Fibroblast of lung (primary cell): ENCODE data around the gene KCNG2. TPM values are rescaled to one million over a fixed set of nuclear protein-coding genes. Genes with fewer than 3 reads are reported as not detected.

Source experiments
- DNase-seq, 2 donors: peaks; one replicate each; pipeline versions ENCODE4 v3.0.0 to v3.0.0-alpha.2; 2010; ENCODE audit warnings: low read depth in 2 of 2
- H2AFZ ChIP-seq: 2 replicates; pipeline ENCODE4 v1.5.1; 2012; ENCODE audit warnings: low read length, control low read depth, inconsistent platforms
- H3K27ac ChIP-seq: 2 replicates; pipeline ENCODE4 v1.5.1; 2011; ENCODE audit warnings: low read length, control low read depth; ENCODE audit not compliant: insufficient read depth
- H3K27me3 ChIP-seq: 2 replicates; pipeline ENCODE4 v1.5.1; 2011; ENCODE audit warnings: mild to moderate bottlenecking, low read length; ENCODE audit not compliant: control insufficient read depth, insufficient read depth
- H3K36me3 ChIP-seq: 2 replicates; pipeline ENCODE4 v1.5.1; 2011; ENCODE audit warnings: low read length; ENCODE audit not compliant: control insufficient read depth, insufficient read depth
- H3K4me1 ChIP-seq: 2 replicates; pipeline ENCODE4 v1.5.1; 2011; ENCODE audit warnings: low read length; ENCODE audit not compliant: control insufficient read depth, insufficient read depth; ENCODE audit errors: extremely low read depth
- H3K4me2 ChIP-seq: 2 replicates; pipeline ENCODE4 v1.5.1; 2011; ENCODE audit warnings: low read length, control low read depth; ENCODE audit not compliant: insufficient read depth; ENCODE audit errors: extremely low read depth
- H3K4me3 ChIP-seq, 4 experiments: fragments of 200-600 bp in 1 of 4; sonication (generic) in 1 of 4; replicated peaks in 1 of 4; 2 replicates each; pipeline ENCODE4 v1.5.1; 2011 to 2016; ENCODE audit warnings: low read length in 4 of 4, low read depth in 3 of 4, mild to moderate bottlenecking in 3 of 4, control low read depth in 2 of 4, inconsistent platforms in 1 of 4, mixed read lengths in 1 of 4; ENCODE audit not compliant: insufficient read depth in 1 of 4; ENCODE audit errors: control extremely low read depth in 1 of 4
- H3K79me2 ChIP-seq: 2 replicates; pipeline ENCODE4 v1.5.1; 2012; ENCODE audit warnings: mild to moderate bottlenecking, low read length, inconsistent platforms; ENCODE audit not compliant: control insufficient read depth, insufficient read depth
- H3K9ac ChIP-seq: 2 replicates; pipeline ENCODE4 v1.5.1; 2011; ENCODE audit warnings: mild to moderate bottlenecking, low read length, control low read depth; ENCODE audit not compliant: insufficient read depth
- H3K9me3 ChIP-seq: 2 replicates; pipeline ENCODE4 v1.5.1; 2012; ENCODE audit warnings: low read depth, low read length; ENCODE audit not compliant: control insufficient read depth, insufficient read depth
- H4K20me1 ChIP-seq: 2 replicates; pipeline ENCODE4 v1.5.1; 2011; ENCODE audit warnings: low read length; ENCODE audit not compliant: control insufficient read depth, insufficient read depth; ENCODE audit errors: extremely low read depth
- EZH2 ChIP-seq: IDR thresholded peaks from 2 replicates; pipeline ENCODE4 v1.5.1; 2012; ENCODE audit warnings: low read length, control low read depth, mild to moderate bottlenecking; ENCODE audit errors: missing control alignments
- polyA plus RNA-seq, 2 donors: library from polyadenylated mRNA; depleted of rRNA in 1 of 2; stranded (reverse) in 1 of 2; unstranded in 1 of 2; fragments of >200 nt; gene quantifications; 2 replicates each; pipeline ENCODE4 v1.2.1, GENCODE V29; 2011 to 2012; ENCODE audit warnings: missing spikeins in 1 of 2
- total RNA-seq: library from RNA; depleted of rRNA; stranded (reverse); fragments of >200 nt; gene quantifications from 2 replicates; pipeline ENCODE4 v1.2.1, GENCODE V29; 2014
- TF ChIP-seq, protein P1 (sequence below), 2 donors: IDR thresholded peaks in 1 of 2; conservative IDR thresholded peaks in 1 of 2; 1 replicate in 1 of 2; 2 replicates in 1 of 2; pipeline ENCODE4 v1.5.1; 2011 to 2012; ENCODE audit warnings: low read length in 2 of 2, control low read depth in 1 of 2, inconsistent platforms in 1 of 2, low read depth in 1 of 2, mild to moderate bottlenecking in 1 of 2

Gene KCNG2
- total and polyA plus RNA-seq, 2 donors (not counting 1 experiment from before 2014, with no cell fraction given) = 0.42 to 10.1 TPM

DNA sequence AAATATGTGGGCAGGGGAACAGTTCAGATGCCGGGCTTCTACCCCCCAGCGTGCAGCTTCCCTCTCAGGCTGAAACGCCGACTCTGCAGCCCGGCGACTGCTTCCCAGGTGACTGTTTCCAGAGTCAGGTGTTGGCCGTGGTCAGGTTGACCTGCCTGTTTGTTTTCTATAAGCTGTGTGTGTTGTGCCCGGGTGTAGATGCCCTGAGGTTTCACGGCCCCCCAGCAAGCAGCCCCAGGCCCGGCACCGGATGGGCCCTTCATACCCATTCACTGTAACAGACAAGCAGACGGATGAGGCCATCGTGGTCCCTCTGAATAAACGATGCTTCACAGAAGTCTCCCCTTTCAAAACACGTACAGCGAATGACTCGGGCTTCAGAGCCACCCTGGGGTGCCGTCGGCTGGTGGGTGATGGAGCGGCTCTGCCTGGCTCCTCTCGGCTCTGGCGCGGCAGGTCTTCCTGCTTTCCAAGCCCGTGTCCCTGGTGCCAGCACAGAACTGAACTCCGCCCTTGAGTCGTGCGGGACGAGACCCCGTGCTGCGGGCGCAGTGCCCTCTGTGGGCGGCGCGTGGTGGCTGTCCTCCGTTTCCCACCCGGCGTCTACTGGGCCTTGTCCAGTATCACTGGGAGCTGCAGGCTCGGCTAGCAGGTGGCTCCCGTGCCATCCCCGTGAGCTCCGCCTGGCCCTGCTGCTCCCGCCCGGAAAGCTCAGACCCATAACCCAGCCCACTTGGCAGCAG lies 15.0 kb upstream of the KCNG2 start:
- Histone ChIP-seq H3K9me3 (no peaks in the 10 kb centered on the region), H3K4me1 (no peaks in the 10 kb centered on the region), H3K9ac (no peak overlapping the region), H3K4me2 (no peak overlapping the region), H3K36me3 (no peaks in the 10 kb centered on the region), H2AFZ (no peak overlapping the region), H3K27ac (no peak overlapping the region), H4K20me1 (no peaks in the 10 kb centered on the region), H3K4me3 (no peak overlapping the region), H3K27me3 (peaks cover 16% of the 10 kb centered on the region), H3K79me2 (no peaks in the 10 kb centered on the region)
- TF ChIP-seq EZH2 = no peak
- TF ChIP-seq, protein P1, sequence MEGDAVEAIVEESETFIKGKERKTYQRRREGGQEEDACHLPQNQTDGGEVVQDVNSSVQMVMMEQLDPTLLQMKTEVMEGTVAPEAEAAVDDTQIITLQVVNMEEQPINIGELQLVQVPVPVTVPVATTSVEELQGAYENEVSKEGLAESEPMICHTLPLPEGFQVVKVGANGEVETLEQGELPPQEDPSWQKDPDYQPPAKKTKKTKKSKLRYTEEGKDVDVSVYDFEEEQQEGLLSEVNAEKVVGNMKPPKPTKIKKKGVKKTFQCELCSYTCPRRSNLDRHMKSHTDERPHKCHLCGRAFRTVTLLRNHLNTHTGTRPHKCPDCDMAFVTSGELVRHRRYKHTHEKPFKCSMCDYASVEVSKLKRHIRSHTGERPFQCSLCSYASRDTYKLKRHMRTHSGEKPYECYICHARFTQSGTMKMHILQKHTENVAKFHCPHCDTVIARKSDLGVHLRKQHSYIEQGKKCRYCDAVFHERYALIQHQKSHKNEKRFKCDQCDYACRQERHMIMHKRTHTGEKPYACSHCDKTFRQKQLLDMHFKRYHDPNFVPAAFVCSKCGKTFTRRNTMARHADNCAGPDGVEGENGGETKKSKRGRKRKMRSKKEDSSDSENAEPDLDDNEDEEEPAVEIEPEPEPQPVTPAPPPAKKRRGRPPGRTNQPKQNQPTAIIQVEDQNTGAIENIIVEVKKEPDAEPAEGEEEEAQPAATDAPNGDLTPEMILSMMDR (conservative IDR thresholded peaks at IDR 0.05 in 1 of 2, IDR thresholded peaks at IDR 0.05 in 1 of 2; ENCODE audit: low read depth in 1 of 2, low read length in 2 of 2) = no peak
- no peak for DNase-seq

DNA sequence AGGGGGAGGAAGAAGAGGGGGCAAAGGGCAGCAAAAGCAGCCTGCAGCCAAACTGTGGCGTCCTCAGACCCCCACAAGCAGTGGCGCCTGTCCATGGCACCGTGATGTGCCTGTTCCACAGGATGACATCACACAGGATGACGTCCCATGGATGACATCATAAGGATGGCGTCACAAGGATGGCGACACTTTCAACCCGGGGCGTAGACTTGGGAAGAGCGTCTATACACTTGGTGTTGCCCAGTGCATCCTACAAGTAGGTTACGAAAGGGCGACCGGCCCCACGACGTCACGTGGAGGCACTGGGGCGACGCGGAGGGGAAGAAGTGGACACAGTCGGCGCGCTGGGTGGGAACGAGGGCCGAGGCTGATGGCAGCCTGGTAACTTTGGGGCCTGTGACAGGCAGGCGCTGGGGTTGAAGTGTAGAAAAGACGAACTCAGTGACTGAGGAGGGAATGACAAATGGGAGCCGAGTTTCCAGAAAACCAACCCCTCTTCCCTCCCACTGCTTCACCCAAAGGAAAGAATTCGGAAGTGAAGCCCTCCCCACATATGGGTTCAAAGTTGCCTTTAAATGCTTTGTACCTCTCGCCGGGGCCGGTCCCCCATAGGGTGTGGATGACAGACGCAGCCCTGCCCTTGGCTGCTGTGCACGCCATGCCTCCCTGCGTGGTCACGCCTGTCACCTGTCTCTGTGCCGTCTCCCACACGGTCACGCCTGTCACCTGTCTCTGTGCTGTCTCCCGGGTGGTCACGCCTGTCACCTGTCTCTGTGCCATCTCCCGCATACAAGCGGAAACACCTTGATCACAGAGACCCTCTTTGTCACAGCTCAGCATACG lies 13.4 kb upstream of the KCNG2 start:
- H3K27me3 ChIP-seq = peaks cover 20% of the 10 kb centered on the region
- no peaks in the 10 kb centered on the region for H3K9me3 ChIP-seq
- no peaks in the 10 kb centered on the region for H3K36me3 ChIP-seq
- TF ChIP-seq EZH2 = no peak
- TF ChIP-seq, protein P1 (conservative IDR thresholded peaks at IDR 0.05 in 1 of 2, IDR thresholded peaks at IDR 0.05 in 1 of 2; ENCODE audit: low read depth in 1 of 2, low read length in 2 of 2) = no peak
- no peaks in the 10 kb centered on the region for H4K20me1 ChIP-seq
- no peak overlapping the region for H3K4me2 ChIP-seq
- H3K9ac ChIP-seq = peak overlapping the region; percentile 16
- DNase-seq = no peak
- no peak overlapping the region for H2AFZ ChIP-seq
- H3K4me1 ChIP-seq = no peaks in the 10 kb centered on the region
- no peak overlapping the region for H3K27ac ChIP-seq
- H3K4me3 ChIP-seq = no peak overlapping the region
- no peaks in the 10 kb centered on the region for H3K79me2 ChIP-seq

DNA sequence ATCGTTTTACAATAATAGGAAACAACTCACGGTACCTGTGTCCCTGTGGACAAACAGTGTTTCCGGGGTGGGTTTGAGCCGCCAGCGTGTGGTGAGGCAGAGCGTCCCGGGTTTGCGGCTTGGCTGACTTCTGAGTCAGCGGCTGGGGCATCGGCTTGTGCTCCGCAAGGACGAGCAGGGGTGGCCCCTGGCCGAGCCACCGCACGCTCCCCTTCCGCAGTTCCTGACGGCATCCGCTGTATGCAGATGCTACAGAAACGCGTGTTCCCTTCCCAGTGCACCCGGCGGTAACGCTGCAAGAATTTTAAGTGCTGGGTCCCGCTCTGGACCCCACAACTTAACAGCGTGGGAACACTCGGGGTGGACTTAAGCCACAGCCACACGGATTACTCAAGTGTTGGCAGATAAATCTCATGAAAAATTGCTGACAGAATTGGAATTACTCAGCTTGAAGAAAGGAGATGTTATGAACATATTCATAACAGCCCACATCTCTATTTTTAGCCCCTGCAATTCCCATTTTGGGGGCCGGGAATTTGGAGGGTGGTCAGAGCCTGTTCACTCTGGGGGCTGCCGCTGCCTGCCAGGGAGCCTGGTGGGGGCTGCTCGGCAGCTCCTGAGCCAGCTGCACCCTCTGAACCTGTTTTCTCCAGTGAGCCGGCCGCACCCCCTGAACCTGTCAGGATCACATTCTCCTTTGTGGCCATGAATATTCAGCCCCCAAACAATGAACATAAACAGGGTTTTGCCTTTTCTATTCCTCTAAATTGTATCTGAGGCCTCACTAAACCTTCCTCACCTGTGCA lies 12.6 kb upstream of the KCNG2 start:
- Histone ChIP-seq H3K9me3 (no peaks in the 10 kb centered on the region), H3K4me3 (no peak overlapping the region), H3K79me2 (no peaks in the 10 kb centered on the region), H3K36me3 (no peaks in the 10 kb centered on the region), H3K4me2 (no peak overlapping the region), H3K9ac (peak overlapping the region; percentile 16), H3K27ac (no peak overlapping the region), H3K4me1 (no peaks in the 10 kb centered on the region), H2AFZ (no peak overlapping the region), H3K27me3 (peaks cover 20% of the 10 kb centered on the region), H4K20me1 (no peaks in the 10 kb centered on the region)
- DNase-seq = peak; percentile 22 to 36
- TF ChIP-seq, protein P1 (conservative IDR thresholded peaks at IDR 0.05 in 1 of 2, IDR thresholded peaks at IDR 0.05 in 1 of 2; ENCODE audit: low read depth in 1 of 2, low read length in 2 of 2) = no peak
- TF ChIP-seq EZH2 = no peak
